ENCODE data around the gene RPP25.
"Not testable (repeated sequence)": the region's sequence is repeated elsewhere in the genome, so short reads cannot be mapped to it uniquely, and the experiment has no call there.

Gene RPP25

GRCh38 chr15:74917676-74918075 lies 38.9 kb downstream of the RPP25 start:
- no peak for DNase-seq (ENCODE audit: low spot score)

DNA sequence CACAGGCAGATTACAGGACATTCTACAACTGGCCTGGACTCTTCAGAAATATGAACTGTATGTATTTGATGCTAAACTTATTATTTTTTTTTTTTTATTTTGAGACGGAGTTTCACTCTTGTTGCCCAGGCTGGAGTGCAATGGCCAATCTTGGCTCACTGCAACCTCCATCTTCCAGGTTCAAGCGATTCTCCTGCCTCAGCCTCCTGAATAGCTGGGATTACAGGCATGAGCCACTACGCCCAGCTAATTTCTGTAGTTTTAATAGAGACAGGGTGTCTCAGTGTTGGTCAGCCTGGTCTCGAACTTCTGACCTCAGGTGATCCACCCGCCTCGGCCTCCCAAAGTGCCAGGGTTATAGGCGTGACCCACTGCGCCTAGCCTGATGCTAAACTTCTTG lies 42.8 kb downstream of the RPP25 start:
- DNase-seq (ENCODE audit: low spot score) = not testable (repeated sequence)

DNA sequence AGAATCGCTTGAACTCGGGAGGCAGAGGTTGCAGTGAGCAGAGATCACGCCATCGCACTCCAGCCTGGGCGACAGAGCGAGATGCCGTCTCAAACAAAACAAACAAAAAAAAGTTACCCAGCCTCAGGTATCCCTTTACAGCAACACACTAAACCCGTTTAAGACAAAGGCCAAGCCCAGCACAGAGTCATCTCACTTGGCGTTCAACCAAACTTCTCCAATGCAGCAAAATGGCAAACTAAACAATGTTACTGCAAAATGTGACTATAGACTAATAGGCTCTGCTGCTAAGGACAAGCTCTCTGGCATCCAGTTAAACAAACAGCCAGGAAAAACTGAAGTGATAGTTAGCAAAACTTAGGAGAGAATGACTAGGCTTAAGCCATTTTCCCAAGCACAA lies 43.5 kb downstream of the RPP25 start:
- no peak for DNase-seq (ENCODE audit: low spot score)

DNA sequence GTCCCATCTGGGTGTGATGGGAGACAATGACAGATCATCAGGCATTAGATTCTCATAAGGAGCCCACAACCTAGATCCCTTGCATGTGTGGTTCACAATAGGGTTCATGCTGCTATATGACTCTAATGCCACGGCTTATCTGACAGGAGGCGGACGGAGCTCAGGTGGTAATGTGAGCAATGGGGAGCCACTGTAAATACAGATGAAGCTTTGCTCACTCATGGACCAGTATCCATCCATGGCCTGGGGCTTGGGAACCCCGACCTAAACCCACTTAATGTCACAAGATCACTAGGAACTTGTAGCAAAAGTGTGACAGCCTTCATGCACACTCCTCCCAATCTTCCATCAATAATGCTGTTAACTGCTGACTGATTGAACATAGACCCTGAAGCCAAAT lies 47.9 kb downstream of the RPP25 start:
- no peak for DNase-seq (ENCODE audit: low spot score)

DNA sequence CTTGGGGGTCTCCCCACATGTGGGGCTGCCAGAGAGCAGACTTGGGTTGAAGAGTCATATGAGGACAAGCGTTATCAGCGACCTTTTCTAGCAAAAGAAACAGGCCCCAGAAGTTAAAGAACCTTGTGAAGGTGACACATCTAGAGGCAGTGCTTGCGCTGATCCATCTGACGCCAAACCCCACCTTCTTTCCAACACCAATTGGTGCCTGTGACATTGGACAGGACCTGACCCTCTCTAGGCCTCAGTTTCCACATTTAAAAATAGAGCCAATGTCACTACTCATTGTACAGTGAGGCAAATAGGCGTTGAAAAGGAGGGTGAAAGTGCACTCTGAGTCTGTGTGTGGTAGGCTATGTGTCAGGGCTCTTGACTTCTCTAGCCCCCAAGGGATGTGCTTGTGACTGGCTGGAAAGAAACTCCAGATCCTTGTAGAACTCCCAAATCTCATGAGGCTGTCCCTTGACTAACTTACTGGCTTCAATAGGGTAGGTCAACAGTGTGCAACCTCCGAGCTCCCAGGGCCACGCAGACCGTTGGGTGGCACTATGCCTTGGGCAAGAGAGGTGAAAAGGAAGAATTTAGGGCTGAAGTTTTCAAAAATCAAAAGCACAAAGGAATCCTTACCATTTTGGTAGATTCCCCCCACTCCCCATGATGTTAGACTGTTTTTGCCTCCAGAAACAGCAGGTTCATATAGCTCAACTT lies 49.3 kb downstream of the RPP25 start:
- DNase-seq (ENCODE audit: low spot score) = no peak

- DNase-seq (ENCODE audit: low spot score) = peak; percentile 98
These were observed 50.0 kb downstream of the RPP25 start, which contains the start of gene FAM219B for GRCh38 chr15:74906450-74907162. FAM219B (minus strand) TSS chr15:74906851; CDS start chr15:74906800, 51 bp downstream.

DNA sequence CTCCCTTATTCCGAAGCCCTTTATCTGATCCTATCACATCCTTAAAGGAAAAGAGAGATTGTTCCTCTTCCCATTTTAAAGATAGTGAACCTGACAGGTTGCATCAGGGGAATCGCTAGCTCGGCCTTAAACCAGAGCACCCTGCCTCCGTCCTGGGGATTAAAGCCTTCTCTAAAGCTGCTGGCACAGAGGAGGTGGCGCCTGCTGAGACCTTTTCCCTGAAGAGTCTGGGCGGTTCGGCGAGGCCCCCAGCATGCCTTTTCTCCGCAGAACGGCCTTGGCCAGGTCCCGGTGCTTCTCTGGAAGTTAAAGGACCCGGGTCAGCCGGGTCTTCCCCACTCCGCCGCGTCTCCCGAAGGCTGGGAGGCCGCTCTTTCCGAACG lies 50.5 kb downstream of the RPP25 start:
- DNase-seq (ENCODE audit: low spot score) = no peak

All from GM03348 (cell line).